ENCODE measurements around the gene FARS2. TPM values are rescaled to one million over a fixed set of nuclear protein-coding genes. Genes with fewer than 3 reads are reported as not detected.

The FARS2 gene
- total RNA-seq, 1 donor from 2014 or later, result 8.2 TPM

- no peak for DNase-seq (ENCODE audit: low read depth)
- Histone ChIP-seq H3K27me3 (ENCODE audit: control insufficient read depth, insufficient read depth, low read length) (no peaks in the 10 kb centered on the region), H3K36me3 (ENCODE audit: control insufficient read depth, insufficient read depth, low read length) (no peaks in the 10 kb centered on the region), H3K4me3 (ENCODE audit: low read depth, low read length) (no peak overlapping the region)
- TF ChIP-seq CTCF (IDR thresholded peaks at IDR 0.05; ENCODE audit: insufficient read depth, low read length, poor library complexity, severe bottlenecking), result no peak
These were observed 275.3 kb downstream of the FARS2 start for GRCh38 chr6:5536644-5537043.

GRCh38 chr6:5537132-5537531, 275.8 kb downstream of the FARS2 start:
- TF ChIP-seq CTCF (IDR thresholded peaks at IDR 0.05; ENCODE audit: insufficient read depth, low read length, poor library complexity, severe bottlenecking), result no peak

GRCh38 chr6:5537967-5538366, 276.7 kb downstream of the FARS2 start:
- H3K36me3 ChIP-seq (ENCODE audit: control insufficient read depth, insufficient read depth, low read length), result no peaks in the 10 kb centered on the region
- no peaks in the 10 kb centered on the region for H3K27me3 ChIP-seq (ENCODE audit: control insufficient read depth, insufficient read depth, low read length)
- TF ChIP-seq CTCF (IDR thresholded peaks at IDR 0.05; ENCODE audit: insufficient read depth, low read length, poor library complexity, severe bottlenecking), result no peak
- H3K4me3 ChIP-seq (ENCODE audit: low read depth, low read length), result no peak overlapping the region
- no peak for DNase-seq (ENCODE audit: low read depth)

More at GRCh38 chr6:5537132-5537531, 275.8 kb downstream of the FARS2 start:
- Histone ChIP-seq H3K27me3 (ENCODE audit: control insufficient read depth, insufficient read depth, low read length) (no peaks in the 10 kb centered on the region), H3K36me3 (ENCODE audit: control insufficient read depth, insufficient read depth, low read length) (no peaks in the 10 kb centered on the region), H3K4me3 (ENCODE audit: low read depth, low read length) (no peak overlapping the region)
- no peak for DNase-seq (ENCODE audit: low read depth)

- H3K36me3 ChIP-seq (ENCODE audit: control insufficient read depth, insufficient read depth, low read length), result no peaks in the 10 kb centered on the region
- DNase-seq (ENCODE audit: low read depth), result no peak
- H3K27me3 ChIP-seq (ENCODE audit: control insufficient read depth, insufficient read depth, low read length), result no peaks in the 10 kb centered on the region
- no peak overlapping the region for H3K4me3 ChIP-seq (ENCODE audit: low read depth, low read length)
- no peak for TF ChIP-seq CTCF (IDR thresholded peaks at IDR 0.05; ENCODE audit: insufficient read depth, low read length, poor library complexity, severe bottlenecking)
These were observed 279.1 kb downstream of the FARS2 start for GRCh38 chr6:5540370-5540769.

GRCh38 chr6:5541025-5541424, 279.7 kb downstream of the FARS2 start:
- Histone ChIP-seq H3K27me3 (ENCODE audit: control insufficient read depth, insufficient read depth, low read length) (no peaks in the 10 kb centered on the region), H3K36me3 (ENCODE audit: control insufficient read depth, insufficient read depth, low read length) (no peaks in the 10 kb centered on the region), H3K4me3 (ENCODE audit: low read depth, low read length) (no peak overlapping the region)
- TF ChIP-seq CTCF (IDR thresholded peaks at IDR 0.05; ENCODE audit: insufficient read depth, low read length, poor library complexity, severe bottlenecking), result no peak
- DNase-seq (ENCODE audit: low read depth), result no peak

- no peak for TF ChIP-seq CTCF (IDR thresholded peaks at IDR 0.05; ENCODE audit: insufficient read depth, low read length, poor library complexity, severe bottlenecking)
- DNase-seq (ENCODE audit: low read depth), result no peak
- H3K36me3 ChIP-seq (ENCODE audit: control insufficient read depth, insufficient read depth, low read length), result no peaks in the 10 kb centered on the region
These were observed 280.6 kb downstream of the FARS2 start for GRCh38 chr6:5541751-5542432.

More at GRCh38 chr6:5541751-5542432, 280.6 kb downstream of the FARS2 start:
- Histone ChIP-seq H3K27me3 (ENCODE audit: control insufficient read depth, insufficient read depth, low read length) (no peaks in the 10 kb centered on the region), H3K4me3 (ENCODE audit: low read depth, low read length) (no peak overlapping the region)

Data from kidney epithelial cell (primary cell).